ENCODE data around the gene RMND5B. TPM values are rescaled to one million over a fixed set of nuclear protein-coding genes. Genes with fewer than 3 reads are reported as not detected.

The RMND5B gene
- total and polyA plus RNA-seq, 2 of the 13 experiments (the other 11 are each of a cell fraction or from before 2014, with no cell fraction given), result 18.6 to 20.4 TPM

- TF ChIP-seq LCORL (IDR thresholded peaks at IDR 0.05) (no peak), LCORL (CRISPR knock-in tag; IDR thresholded peaks at IDR 0.05) (no peak), SP140L (CRISPR knock-in tag; IDR thresholded peaks at IDR 0.05; ENCODE audit: borderline replicate concordance) (no peak), TRIM22 (IDR thresholded peaks at IDR 0.05) (no peak), GPBP1L1 (CRISPR knock-in tag; IDR thresholded peaks at IDR 0.05) (no peak), ZFP36L1 (CRISPR knock-in tag; IDR thresholded peaks at IDR 0.05) (no peak), ZFP37 (CRISPR knock-in tag; IDR thresholded peaks at IDR 0.05; ENCODE audit: borderline replicate concordance) (no peak), AHDC1 (CRISPR knock-in tag; IDR thresholded peaks at IDR 0.05; ENCODE audit: borderline replicate concordance) (no peak), ZNF441 (CRISPR knock-in tag; IDR thresholded peaks at IDR 0.05; ENCODE audit: borderline replicate concordance) (no peak), ARNT (IDR thresholded peaks at IDR 0.05) (no peak)
These were observed 22.4 kb upstream of the RMND5B start (continued) for GRCh38 chr5:178108446-178108845.

All from HepG2 (cell line).